Panc1 (cell line): Measurements from ENCODE around the gene PRKCQ. TPM values are rescaled to one million over a fixed set of nuclear protein-coding genes. Genes with fewer than 3 reads are reported as not detected.

ENCODE experiments used
- ATAC-seq: fragments of 200-7000 bp; cut with Tn5 transposase; 2 replicates; pipeline ENCODE4 v1.9.1; 2020; ENCODE audit warnings: mild to moderate bottlenecking, moderate library complexity
- BruUV-seq: library from RNA; stranded (reverse); fragments of 400-500 nt; replicated peaks from 2 replicates; lab custom pipeline; 2021; lab: Mats Ljungman, UMichigan
- CTCF ChIA-PET: fragments of 300-600 bp; sonication (Branson Sonifier 250); formaldehyde crosslinking; loops from one replicate; lab custom pipeline; 2022; ENCODE audit warnings: antibody characterized with exemption; lab: Charles Lee
- POLR2A ChIA-PET: fragments of 300-600 bp; sonication (Branson Sonifier 250); formaldehyde crosslinking; loops from one replicate; lab custom pipeline; 2022; ENCODE audit warnings: antibody characterized with exemption; lab: Charles Lee
- DNase-seq: peaks from one replicate; pipeline ENCODE4 v3.0.0-alpha.2; 2010; ENCODE audit warnings: low read depth, low spot score
- H3K27ac ChIP-seq: 2 replicates; pipeline ENCODE4 v1.5.1; 2011; ENCODE audit warnings: mild to moderate bottlenecking, low read length, inconsistent platforms
- H3K27me3 ChIP-seq: fragments of 200-500 bp; sonication (Bioruptor generic); 2 replicates; pipeline ENCODE4 v1.6.0; 2014; ENCODE audit warnings: low read length, inconsistent platforms; ENCODE audit not compliant: control insufficient read depth, insufficient read depth
- H3K36me3 ChIP-seq: fragments of 200-500 bp; sonication (Bioruptor generic); 2 replicates; pipeline ENCODE4 v1.5.1; 2014; ENCODE audit warnings: inconsistent platforms, mild to moderate bottlenecking, low read length, moderate library complexity; ENCODE audit not compliant: control insufficient read depth, insufficient read depth
- H3K4me1 ChIP-seq: 2 replicates; pipeline ENCODE4 v1.5.1; 2011; ENCODE audit warnings: inconsistent platforms, mild to moderate bottlenecking, low read length, moderate library complexity; ENCODE audit not compliant: control insufficient read depth, insufficient read depth
- H3K4me3 ChIP-seq, 2 experiments: 2 replicates each; pipeline ENCODE4 v1.5.1; 2011 to 2012; ENCODE audit warnings: low read depth in 2 of 2, low read length in 2 of 2, mild to moderate bottlenecking in 2 of 2, inconsistent platforms in 1 of 2, moderate library complexity in 1 of 2
- H3K9me3 ChIP-seq: fragments of 200-500 bp; sonication (Bioruptor generic); 2 replicates; pipeline ENCODE4 v1.5.1; 2014; ENCODE audit warnings: low read depth, mild to moderate bottlenecking, inconsistent platforms, low read length, moderate library complexity; ENCODE audit not compliant: control insufficient read depth, insufficient read depth
- POLR2AphosphoS5 ChIP-seq: IDR thresholded peaks from 2 replicates; pipeline ENCODE4 v1.6.1; 2012; ENCODE audit warnings: mild to moderate bottlenecking, low read depth, low read length, moderate library complexity
- SIN3A ChIP-seq: IDR thresholded peaks from 2 replicates; pipeline ENCODE4 v1.6.1; 2012; ENCODE audit warnings: low read depth, mild to moderate bottlenecking, low read length, moderate library complexity, borderline replicate concordance; ENCODE audit not compliant: insufficient read depth
- TCF7L2 ChIP-seq: IDR thresholded peaks from 2 replicates; pipeline ENCODE4 v1.6.1; 2011; ENCODE audit warnings: mild to moderate bottlenecking, low read depth, low read length, inconsistent platforms
- in situ Hi-C: cut with HindIII; loops from 2 replicates; pipeline ENCODE4 v1.10.0; 2016; ENCODE audit warnings: low sequenced_read_pairs, low pct_unique_long_range_greater_than_20kb
- intact Hi-C: fragments of 100-400 bp; cut with micrococcal nuclease; formaldehyde crosslinking; loops from one replicate; pipeline ENCODE4 v1.10.0; 2022; ENCODE audit not compliant: unreplicated experiment
- total RNA-seq: library from RNA; stranded (reverse); gene quantifications from one replicate; pipeline ENCODE4 v1.2.1, GENCODE V29; 2021; ENCODE audit not compliant: unreplicated experiment
- TF ChIP-seq, protein P1 (sequence below), 2 experiments: IDR thresholded peaks; 2 replicates each; pipeline ENCODE4 v1.6.1; 2011 to 2012; ENCODE audit warnings: low read depth in 2 of 2, control low read depth in 1 of 2, low read length in 1 of 2, mild to moderate bottlenecking in 1 of 2, moderate library complexity in 1 of 2; ENCODE audit not compliant: insufficient read depth in 1 of 2
- TF ChIP-seq, protein P2 (sequence below): fragments of 450-650 bp; IDR thresholded peaks from 2 replicates; pipeline ENCODE4 v1.5.1; 2017; ENCODE audit warnings: mild to moderate bottlenecking

Gene PRKCQ
- total RNA-seq, 1 experiment from 2014 or later: 0.23 TPM

GRCh38 chr10:6612371-6612770 lies 32.3 kb upstream of the PRKCQ start:
- no peaks in the 10 kb centered on the region for H3K9me3 ChIP-seq
- no TSS peak for BruUV-seq
- TF ChIP-seq TCF7L2: no peak
- TF ChIP-seq, protein P1, sequence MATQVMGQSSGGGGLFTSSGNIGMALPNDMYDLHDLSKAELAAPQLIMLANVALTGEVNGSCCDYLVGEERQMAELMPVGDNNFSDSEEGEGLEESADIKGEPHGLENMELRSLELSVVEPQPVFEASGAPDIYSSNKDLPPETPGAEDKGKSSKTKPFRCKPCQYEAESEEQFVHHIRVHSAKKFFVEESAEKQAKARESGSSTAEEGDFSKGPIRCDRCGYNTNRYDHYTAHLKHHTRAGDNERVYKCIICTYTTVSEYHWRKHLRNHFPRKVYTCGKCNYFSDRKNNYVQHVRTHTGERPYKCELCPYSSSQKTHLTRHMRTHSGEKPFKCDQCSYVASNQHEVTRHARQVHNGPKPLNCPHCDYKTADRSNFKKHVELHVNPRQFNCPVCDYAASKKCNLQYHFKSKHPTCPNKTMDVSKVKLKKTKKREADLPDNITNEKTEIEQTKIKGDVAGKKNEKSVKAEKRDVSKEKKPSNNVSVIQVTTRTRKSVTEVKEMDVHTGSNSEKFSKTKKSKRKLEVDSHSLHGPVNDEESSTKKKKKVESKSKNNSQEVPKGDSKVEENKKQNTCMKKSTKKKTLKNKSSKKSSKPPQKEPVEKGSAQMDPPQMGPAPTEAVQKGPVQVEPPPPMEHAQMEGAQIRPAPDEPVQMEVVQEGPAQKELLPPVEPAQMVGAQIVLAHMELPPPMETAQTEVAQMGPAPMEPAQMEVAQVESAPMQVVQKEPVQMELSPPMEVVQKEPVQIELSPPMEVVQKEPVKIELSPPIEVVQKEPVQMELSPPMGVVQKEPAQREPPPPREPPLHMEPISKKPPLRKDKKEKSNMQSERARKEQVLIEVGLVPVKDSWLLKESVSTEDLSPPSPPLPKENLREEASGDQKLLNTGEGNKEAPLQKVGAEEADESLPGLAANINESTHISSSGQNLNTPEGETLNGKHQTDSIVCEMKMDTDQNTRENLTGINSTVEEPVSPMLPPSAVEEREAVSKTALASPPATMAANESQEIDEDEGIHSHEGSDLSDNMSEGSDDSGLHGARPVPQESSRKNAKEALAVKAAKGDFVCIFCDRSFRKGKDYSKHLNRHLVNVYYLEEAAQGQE (IDR thresholded peaks at IDR 0.05; ENCODE audit: insufficient read depth in 1 of 2, low read depth in 2 of 2, low read length in 1 of 2): no peak
- in situ Hi-C loops (no loop called here), intact Hi-C loops (no loop called here)
- H3K4me3 ChIP-seq: no peak overlapping the region
- no peak for DNase-seq
- CTCF ChIA-PET: no interaction called here
- POLR2A ChIA-PET: no interaction called here
- H3K4me1 ChIP-seq: no peaks in the 10 kb centered on the region
- ATAC-seq: no peak
- no peaks in the 10 kb centered on the region for H3K27me3 ChIP-seq
- H3K27ac ChIP-seq: no peak overlapping the region
- no peaks in the 10 kb centered on the region for H3K36me3 ChIP-seq

GRCh38 chr10:6610647-6611046 lies 30.6 kb upstream of the PRKCQ start:
- no peaks in the 10 kb centered on the region for H3K36me3 ChIP-seq
- BruUV-seq: no TSS peak
- TF ChIP-seq SIN3A (no peak), POLR2AphosphoS5 (no peak), TCF7L2 (no peak)
- TF ChIP-seq, protein P2, sequence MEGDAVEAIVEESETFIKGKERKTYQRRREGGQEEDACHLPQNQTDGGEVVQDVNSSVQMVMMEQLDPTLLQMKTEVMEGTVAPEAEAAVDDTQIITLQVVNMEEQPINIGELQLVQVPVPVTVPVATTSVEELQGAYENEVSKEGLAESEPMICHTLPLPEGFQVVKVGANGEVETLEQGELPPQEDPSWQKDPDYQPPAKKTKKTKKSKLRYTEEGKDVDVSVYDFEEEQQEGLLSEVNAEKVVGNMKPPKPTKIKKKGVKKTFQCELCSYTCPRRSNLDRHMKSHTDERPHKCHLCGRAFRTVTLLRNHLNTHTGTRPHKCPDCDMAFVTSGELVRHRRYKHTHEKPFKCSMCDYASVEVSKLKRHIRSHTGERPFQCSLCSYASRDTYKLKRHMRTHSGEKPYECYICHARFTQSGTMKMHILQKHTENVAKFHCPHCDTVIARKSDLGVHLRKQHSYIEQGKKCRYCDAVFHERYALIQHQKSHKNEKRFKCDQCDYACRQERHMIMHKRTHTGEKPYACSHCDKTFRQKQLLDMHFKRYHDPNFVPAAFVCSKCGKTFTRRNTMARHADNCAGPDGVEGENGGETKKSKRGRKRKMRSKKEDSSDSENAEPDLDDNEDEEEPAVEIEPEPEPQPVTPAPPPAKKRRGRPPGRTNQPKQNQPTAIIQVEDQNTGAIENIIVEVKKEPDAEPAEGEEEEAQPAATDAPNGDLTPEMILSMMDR: no peak
- TF ChIP-seq, protein P1 (IDR thresholded peaks at IDR 0.05; ENCODE audit: insufficient read depth in 1 of 2, low read depth in 2 of 2, low read length in 1 of 2): no peak
- no peak for DNase-seq
- ChIA-PET CTCF (no interaction called here), POLR2A (no interaction called here)
- no peaks in the 10 kb centered on the region for H3K4me1 ChIP-seq
- intact Hi-C loops (no loop called here), in situ Hi-C loops (no loop called here)
- H3K9me3 ChIP-seq: no peaks in the 10 kb centered on the region
- no peak overlapping the region for H3K27ac ChIP-seq
- ATAC-seq: no peak
- H3K4me3 ChIP-seq: no peak overlapping the region
- H3K27me3 ChIP-seq: no peaks in the 10 kb centered on the region
